NCI-H187 (cell line): ENCODE results near the gene BPIFB4.
"Not testable (repeated sequence)": the region's sequence is repeated elsewhere in the genome, so short reads cannot be mapped to it uniquely, and the experiment has no call there.

ENCODE experiments used
- DNase-seq, 2 experiments: peaks; one replicate each; lab custom pipeline; 2025; lab: John Stamatoyannopoulos, UW

The BPIFB4 gene

GRCh38 chr20:33119725-33120720 is 40.6 kb downstream of the BPIFB4 start:
- no peak for DNase-seq

- DNase-seq: no peak
Measured at GRCh38 chr20:33120934-33121333, 41.5 kb downstream of the BPIFB4 start.

GRCh38 chr20:33122297-33122696 is 42.9 kb downstream of the BPIFB4 start:
- DNase-seq: not testable (repeated sequence)

GRCh38 chr20:33124261-33124660 is 44.8 kb downstream of the BPIFB4 start:
- no peak for DNase-seq

GRCh38 chr20:33124994-33125393 is 45.6 kb downstream of the BPIFB4 start:
- no peak for DNase-seq

GRCh38 chr20:33125983-33126382 is 46.5 kb downstream of the BPIFB4 start:
- DNase-seq: no peak

GRCh38 chr20:33127422-33128097 is 48.1 kb downstream of the BPIFB4 start:
- no peak for DNase-seq

- DNase-seq: no peak
Measured at GRCh38 chr20:33130568-33131061, 51.2 kb downstream of the BPIFB4 start.

GRCh38 chr20:33131949-33132473 is 52.6 kb downstream of the BPIFB4 start:
- DNase-seq: no peak

GRCh38 chr20:33132513-33133372 is 53.3 kb downstream of the BPIFB4 start:
- DNase-seq: no peak

GRCh38 chr20:33133373-33133941 is 54.0 kb downstream of the BPIFB4 start:
- no peak for DNase-seq

- DNase-seq: no peak
Measured at GRCh38 chr20:33137195-33137594, 57.8 kb downstream of the BPIFB4 start.

GRCh38 chr20:33139467-33139866 is 60.0 kb downstream of the BPIFB4 start:
- DNase-seq: no peak

GRCh38 chr20:33145521-33145920 is 66.1 kb downstream of the BPIFB4 start:
- no peak for DNase-seq

GRCh38 chr20:33147299-33147698 is 67.9 kb downstream of the BPIFB4 start:
- no peak for DNase-seq

- DNase-seq: no peak
Measured at GRCh38 chr20:33148040-33148439, 68.6 kb downstream of the BPIFB4 start.

- DNase-seq: no peak
Measured at GRCh38 chr20:33154252-33154651, 74.8 kb downstream of the BPIFB4 start.

- no peak for DNase-seq
Measured at GRCh38 chr20:33158637-33159385, 79.4 kb downstream of the BPIFB4 start.

GRCh38 chr20:33159713-33160112 is 80.3 kb downstream of the BPIFB4 start:
- DNase-seq: no peak

GRCh38 chr20:33160681-33161080 is 81.2 kb downstream of the BPIFB4 start:
- no peak for DNase-seq
